Measurements from ENCODE around the gene LRP5.

LRP5 gene

DNA sequence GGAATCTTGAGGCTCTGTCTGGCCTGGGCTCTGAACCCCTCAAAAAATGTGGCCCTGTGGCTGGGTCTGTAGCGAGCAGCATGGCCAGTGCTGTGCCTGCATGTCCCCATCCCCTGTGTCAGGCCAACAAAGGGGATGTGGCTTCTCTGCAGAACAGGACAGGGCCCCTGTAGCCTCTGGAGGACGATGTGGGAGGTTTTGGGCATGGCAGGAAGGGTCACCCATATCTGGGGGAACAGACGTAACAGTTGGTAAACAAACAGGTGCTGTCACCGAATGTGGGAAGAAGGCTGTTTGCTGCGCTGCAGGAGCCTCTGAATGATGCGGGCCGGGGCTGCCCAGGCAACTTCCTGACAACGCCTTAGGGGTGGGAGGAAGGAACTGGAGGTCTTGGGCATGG lies 35.0 kb downstream of the LRP5 start:
- DNase-seq, result no peak

GRCh38 chr11:68347841-68348240 lies 35.5 kb downstream of the LRP5 start:
- DNase-seq, result no peak

GRCh38 chr11:68349461-68350249 lies 37.3 kb downstream of the LRP5 start:
- DNase-seq, result no peak

- DNase-seq, result no peak
Measured at GRCh38 chr11:68350759-68351449, 38.5 kb downstream of the LRP5 start.

DNA sequence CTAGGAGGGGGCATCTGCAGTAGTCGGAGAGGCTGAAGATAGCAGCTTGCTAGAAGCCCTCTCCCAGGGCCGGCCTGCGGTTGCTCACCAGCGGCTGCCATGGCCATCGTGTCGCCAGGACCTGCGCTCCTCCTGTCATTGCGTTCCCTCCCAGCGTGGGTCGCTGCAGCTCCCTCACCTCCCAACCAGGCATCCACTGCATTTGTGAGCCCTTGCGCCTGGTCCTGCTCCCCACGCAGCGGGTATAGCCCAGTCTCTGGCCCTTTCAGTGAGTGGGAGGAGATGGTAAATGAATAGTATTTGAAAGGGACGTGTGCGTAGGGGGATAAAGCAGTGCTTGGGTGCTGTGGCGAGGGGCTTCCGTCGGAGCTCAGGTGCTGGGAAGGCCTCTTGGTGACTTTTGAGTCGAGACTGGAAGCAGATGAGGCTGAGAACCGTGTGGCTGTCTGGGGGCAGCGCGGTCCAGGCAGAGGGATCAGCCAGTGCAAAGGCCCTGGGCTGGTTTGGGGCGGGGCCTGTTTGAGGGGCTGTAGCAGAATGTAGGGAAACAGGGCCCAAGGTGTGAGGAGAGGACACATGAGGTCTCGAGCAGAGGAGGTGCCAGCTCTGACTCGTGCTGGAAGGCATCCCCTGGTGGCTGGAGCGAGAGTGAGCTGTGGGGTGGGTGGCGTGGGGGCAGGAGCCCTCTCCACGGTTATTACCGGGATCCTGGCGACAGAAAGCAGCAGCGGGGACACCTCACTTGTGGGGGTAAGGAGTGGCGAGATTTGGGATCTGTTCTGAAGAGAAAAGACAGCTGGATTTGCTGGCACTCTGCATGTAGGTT lies 39.3 kb downstream of the LRP5 start:
- DNase-seq, result no peak

- DNase-seq, result no peak
Measured at GRCh38 chr11:68352591-68352990, 40.2 kb downstream of the LRP5 start.

DNA sequence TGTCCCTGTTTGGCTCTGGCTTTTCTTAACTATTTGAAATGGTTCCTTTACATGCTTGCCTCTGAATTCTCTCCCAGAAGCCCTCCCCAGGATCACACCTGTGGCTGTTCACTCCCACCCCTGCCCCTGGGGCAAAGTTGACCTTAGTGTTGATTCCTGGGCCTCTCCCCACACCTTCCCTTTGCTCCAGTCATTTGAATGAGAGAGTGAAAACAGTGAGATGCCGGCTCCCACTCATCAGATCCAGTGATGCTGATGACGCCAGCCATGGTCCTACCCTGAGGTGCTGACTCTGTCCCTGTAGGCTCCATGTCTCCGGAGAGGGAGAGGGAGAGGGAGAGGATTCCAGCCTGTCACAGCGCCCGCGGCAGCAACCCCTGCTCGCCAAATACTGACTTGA lies 40.7 kb downstream of the LRP5 start:
- no peak for DNase-seq

- no peak for DNase-seq
Measured at GRCh38 chr11:68353669-68354068, 41.3 kb downstream of the LRP5 start.

GRCh38 chr11:68354148-68354872 lies 41.9 kb downstream of the LRP5 start:
- DNase-seq, result no peak

GRCh38 chr11:68355471-68355870 lies 43.1 kb downstream of the LRP5 start:
- DNase-seq, result no peak

- no peak for DNase-seq
Measured at GRCh38 chr11:68357568-68357967, 45.2 kb downstream of the LRP5 start.

GRCh38 chr11:68358416-68358815 lies 46.0 kb downstream of the LRP5 start:
- no peak for DNase-seq

- DNase-seq, result no peak
Measured at GRCh38 chr11:68361702-68362101, 49.3 kb downstream of the LRP5 start.

GRCh38 chr11:68362801-68363379 lies 50.5 kb downstream of the LRP5 start:
- DNase-seq, result no peak

- no peak for DNase-seq
Measured at GRCh38 chr11:68363776-68364175, 51.4 kb downstream of the LRP5 start.

GRCh38 chr11:68364581-68364980 lies 52.2 kb downstream of the LRP5 start:
- no peak for DNase-seq

DNA sequence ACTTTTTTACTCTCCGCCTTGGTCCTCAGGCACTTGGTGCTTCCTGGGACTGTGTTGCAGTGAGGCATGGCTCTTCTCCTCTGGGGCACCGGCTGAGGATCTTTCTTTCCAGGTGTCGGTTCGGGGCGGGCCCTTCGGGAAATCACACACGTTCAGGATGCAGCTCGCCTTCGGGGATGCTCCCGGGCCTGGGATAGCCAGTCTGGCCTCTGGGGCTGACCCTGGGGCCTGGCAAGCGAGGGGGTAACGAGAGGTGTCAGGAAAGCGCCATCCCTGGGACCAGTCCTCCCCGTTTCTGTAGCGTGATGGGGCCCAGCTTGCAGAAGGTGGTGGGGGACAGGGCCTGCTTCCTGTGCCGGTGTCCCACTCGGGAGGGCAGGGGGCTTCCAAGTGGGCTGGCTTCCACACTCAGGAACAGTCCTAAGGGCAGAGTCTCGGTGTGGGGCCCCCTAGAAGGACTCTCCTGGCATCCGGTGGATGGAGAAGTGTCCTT lies 53.6 kb downstream of the LRP5 start:
- DNase-seq, result no peak

DNA sequence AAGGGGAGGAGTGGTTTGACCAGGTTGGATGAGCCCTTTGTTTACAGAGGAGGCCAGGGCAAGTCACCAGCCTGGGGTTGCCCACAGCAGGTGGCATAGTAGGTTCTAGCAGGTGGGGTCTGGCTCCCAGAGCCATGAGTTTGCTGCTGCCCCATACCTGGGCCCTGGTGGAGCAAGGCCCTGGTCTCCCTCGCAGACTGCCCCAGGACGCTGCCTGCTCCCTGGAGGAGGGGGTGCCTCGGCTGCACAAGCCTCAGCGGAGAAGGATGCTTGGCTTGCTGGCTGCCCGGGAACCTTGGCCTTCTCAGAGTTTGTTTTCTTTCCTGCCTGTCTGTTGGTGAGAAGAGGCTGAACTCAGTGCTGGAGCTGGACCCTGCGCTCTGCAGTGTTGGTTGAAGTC lies 54.9 kb downstream of the LRP5 start:
- DNase-seq, result no peak

DNA sequence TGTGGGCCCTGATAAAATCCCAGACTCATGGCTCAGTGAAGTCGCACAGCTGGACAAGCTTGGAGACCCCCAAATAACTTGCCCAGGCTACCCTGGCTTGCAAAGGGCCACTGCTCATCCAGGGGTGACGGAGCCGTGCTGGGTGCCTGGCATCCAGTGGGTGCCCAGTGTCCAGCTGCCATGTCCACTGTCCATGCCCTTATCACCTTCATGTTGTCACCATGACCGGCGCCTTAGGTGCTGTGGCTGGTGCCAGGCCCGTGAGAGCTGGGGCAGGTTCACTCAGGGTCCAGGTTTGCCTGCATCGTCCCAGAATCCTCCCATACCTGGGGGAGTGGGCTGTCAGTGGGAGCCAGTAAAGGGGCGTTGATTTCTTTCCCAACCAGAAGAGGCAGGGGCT lies 57.4 kb downstream of the LRP5 start:
- no peak for DNase-seq

GRCh38 chr11:68370211-68371111 lies 58.1 kb downstream of the LRP5 start:
- no peak for DNase-seq
